GM19455 (cell line): ENCODE results near the gene ABL1.

Source experiments
- ATAC-seq: cut with Tn5 transposase; IDR thresholded peaks from one replicate; pipeline ENCODE4 v1.9.1; 2021; ENCODE audit not compliant: unreplicated experiment

The ABL1 gene

GRCh38 chr9:130914417-130915095, 79.5 kb downstream of the ABL1 start:
- no peak for ATAC-seq

DNA sequence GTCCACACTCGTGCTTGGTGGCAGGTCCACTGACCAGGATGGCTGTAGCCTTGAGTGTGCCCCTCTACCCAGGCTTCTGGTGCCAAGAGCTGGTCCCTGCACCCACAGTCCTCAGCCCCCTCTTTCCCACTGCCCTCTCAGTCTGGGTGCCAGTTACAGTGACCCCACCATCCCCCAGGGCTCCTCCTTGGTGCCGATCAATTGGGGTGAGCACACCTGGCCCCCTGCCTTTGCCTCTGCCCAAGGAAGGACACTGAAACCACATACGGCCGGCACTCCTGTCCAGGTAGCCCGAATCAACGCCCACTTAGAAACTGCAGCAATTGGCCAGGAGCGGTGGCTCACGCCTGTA, 80.0 kb downstream of the ABL1 start:
- no peak for ATAC-seq

- ATAC-seq: no peak
Observed at GRCh38 chr9:130917168-130917960, 82.3 kb downstream of the ABL1 start.

DNA sequence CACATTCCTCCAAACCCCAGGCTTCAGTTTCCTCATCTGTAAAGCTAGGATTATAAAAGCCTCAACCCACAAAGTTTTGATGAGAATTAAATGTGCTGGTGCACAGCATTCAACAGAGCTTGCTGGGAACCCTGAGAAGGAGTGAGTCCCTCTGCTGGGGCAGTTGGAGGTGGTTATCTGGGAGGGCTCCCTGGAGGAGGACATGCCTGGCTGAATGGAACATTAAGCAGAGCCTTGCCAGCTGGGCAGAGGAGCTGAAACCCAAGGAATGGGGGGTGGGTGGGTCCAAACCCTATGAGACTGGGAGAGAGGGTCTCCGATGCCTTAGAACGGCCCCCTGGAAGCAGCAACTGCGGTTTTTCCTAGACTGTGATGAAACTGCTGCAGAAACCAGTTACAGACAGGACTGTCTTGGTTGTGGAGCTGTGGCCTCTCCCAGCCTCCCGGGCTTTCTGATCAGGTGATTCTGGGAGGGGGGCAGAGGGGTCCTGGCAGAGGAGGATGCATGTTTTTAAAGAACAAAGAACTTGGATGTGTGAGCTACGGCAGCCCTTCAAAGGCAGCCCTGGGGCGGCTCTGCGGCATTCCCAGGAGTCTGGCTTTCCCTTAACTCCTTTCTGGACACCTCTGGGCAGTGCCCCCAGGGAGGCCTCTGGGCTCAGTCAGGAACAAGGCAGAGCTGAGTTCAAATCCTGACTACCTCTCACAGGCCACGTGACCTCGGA, 83.2 kb downstream of the ABL1 start:
- no peak for ATAC-seq

DNA sequence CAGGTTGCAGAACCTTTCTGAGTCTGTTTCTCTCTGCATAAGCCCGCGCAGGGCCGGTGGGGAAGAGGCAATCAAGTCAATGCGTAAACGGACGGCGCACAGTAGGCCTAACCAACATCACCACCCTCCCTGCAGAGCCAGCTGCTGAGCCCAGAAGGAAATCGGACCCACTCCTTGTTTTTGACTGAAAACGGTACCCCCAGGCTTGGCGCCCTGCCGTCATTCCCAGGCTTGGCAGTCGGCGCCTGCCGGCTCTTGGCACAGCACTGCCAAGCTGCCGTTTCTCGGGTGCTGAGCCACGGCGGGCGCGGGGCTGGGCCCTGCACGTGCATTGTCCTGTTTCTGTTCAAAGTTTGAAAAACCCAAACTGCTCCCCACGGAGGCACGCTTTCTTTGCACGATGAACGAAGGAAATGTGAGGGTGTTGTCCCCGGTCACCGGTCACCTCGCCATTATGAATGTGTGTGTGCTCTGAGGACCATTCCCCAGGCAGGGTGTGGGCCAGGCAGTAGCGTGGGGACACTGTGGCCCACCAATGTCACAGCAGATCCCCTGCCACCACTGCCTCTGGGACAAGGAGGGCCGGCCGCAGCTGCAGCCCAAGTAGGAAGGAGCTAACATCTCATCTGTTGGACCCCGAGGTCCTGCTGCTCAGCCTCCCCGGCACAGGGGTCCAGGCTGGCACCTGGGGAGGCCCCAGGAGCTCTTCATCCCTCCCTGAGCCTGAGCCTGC, 83.9 kb downstream of the ABL1 start:
- no peak for ATAC-seq

DNA sequence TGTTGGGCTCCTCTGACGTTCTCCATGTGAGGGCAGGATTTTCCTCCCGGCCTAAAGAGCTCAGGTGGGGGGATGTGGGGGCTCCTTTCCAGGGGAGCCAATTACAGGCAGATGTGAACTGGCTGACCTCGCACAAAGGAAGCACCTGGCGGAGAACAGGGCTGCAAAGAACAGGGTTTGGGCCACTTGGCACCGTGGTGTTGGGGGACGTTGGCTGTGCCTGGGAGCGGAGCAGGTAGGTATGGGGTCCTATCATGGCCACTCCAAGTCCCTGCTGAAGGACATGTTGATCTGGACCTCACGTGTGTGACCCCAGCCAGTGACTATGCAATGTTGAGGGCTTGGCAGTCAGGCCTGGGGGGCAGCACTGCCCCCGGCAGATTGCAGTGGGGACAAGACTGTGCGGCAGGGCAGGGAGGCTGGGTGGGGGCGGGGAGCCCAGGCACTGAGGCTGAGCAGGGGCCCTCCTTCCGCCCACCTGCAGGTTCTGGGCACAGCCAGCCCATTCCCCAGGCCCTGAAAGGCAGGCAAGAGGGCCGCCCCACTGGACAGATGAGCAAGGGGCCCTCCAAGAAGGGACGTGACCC, 84.6 kb downstream of the ABL1 start:
- no peak for ATAC-seq

DNA sequence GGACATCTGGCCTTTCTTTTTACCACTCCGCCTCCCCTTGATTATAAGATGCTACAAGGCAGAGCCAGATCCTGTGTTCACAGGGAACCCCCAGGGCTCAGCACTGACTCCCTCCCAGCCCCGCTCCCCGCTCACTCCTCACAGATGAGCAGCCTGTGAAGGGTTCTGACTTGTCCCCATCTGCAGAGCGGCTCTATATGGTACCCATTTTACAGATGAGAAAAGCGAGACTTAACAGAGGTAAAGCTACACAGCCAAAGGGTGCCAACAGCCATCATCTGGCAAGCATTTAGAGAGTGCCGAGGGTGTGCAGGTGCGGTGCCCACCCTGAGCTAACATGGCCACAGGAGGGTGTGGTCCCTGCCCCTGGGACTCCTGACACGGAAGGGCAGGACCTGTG, 85.2 kb downstream of the ABL1 start:
- ATAC-seq: no peak

GRCh38 chr9:130920762-130921299, 85.8 kb downstream of the ABL1 start:
- ATAC-seq: no peak

DNA sequence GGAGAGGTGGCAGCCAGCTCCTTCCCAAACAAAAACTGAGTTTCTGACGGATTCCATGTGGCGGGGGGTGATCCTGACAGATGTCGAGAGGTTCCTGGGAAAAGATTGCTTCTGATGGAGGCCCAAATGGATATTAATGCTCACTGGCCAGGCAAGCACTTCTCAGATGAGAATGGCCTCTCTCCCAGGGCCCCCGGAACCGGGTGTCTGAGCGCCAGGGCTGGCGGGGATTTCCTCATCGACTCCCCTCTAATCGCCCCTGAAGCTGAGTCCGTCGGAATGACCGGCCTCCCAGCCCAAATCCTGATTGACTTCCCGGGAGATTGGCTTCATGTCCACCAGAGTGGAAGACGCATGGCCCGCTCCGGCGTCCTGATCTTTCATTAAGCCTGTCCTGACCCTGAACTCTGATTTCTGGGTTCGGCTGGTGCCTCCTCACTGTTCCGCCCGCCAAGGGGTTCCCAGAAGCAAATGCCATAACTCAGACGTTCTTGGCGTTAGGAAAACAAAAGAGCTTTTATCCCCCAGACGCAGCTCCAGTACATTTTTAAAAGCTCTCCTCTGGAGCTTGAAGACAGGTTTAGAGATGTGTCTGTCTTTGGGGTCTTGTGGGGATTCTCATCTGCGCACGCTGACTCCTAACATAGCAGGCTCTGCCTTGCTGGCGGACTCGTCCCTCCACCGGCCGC, 86.4 kb downstream of the ABL1 start:
- no peak for ATAC-seq

- no peak for ATAC-seq
Observed at GRCh38 chr9:130921989-130922892, 87.2 kb downstream of the ABL1 start.

GRCh38 chr9:130922893-130923610, 88.0 kb downstream of the ABL1 start:
- no peak for ATAC-seq

- no peak for ATAC-seq
Observed at GRCh38 chr9:130923611-130924447, 88.8 kb downstream of the ABL1 start.

- ATAC-seq: no peak
Observed at GRCh38 chr9:130924448-130924788, 89.4 kb downstream of the ABL1 start.

- ATAC-seq: no peak
Observed at GRCh38 chr9:130925050-130925678, 90.1 kb downstream of the ABL1 start.

- ATAC-seq: no peak
Observed at GRCh38 chr9:130927338-130927737, 92.3 kb downstream of the ABL1 start.

DNA sequence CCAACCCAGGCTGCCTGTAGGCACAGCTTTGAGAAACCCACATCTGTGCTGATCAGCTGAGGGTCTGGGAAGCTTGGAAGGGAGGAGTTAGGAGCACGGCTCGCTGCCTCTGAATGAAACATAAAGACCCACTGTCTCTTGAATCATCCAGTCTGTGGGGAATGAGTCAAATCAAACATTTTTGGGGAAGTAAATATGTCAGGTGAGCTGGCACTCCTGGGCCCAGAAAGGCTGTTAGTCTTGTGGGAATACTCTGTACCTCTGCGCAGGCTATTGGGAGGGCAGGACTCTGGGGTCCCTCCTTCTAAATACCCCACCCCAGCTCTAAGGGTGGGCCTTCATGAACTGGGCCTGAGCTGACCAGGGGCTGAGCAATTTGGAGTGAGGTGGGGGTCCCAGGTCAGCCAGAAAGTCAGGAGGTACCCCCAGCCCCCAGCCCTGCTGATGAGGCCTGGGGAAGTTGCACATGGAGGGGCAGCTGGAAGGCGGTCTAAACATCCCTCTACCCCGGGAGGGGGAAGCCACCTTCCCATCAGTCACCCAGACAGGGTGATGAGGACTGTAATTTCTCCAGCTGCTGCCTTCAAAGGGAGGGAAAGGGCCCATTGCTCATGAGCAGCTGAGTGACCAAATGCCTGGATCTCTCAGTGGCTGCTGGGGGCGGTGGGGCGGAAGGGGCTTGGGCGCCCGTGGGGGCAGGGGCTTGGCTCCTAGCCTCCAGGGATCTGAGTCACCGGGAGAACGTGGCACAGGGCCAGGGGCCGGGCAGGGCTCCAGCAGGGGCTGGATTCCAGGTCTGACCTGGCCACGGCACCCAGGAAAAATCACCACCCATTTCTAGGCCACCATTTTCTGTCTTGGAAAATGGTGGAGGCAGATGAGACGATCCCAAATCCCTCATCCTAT, 93.2 kb downstream of the ABL1 start:
- ATAC-seq: no peak
